ENCODE measurements around the gene PLA2G2E.

DNA sequence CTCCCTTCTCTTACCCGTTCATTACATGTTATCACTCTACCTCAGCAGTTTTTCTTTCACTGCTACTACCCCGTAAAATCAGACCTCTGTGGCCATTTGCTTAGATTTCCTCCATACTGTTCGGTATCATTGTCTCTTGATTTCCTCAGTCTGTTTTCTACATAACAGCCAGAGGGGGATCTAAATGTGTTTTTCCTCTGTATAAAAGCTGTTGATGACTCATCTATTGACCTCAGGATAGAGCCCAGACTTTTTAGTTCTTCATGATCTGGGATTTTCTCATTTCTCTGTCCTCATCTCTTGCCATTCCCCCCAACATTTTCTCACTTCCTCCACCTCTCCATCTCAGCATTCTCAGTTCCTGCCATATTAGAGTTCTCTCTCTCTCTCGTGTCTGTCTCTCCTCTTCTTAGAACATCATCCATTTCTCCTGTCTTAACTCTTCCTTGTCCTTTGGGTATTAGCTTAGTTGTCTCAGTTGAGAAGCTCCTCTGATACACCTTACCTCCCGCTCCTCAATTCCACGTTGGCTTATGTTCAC lies 30.7 kb downstream of the PLA2G2E start:
- TF ChIP-seq POLR2A (IDR thresholded peaks at IDR 0.05; ENCODE audit: low read depth, low read length) (no peak), POLR2AphosphoS5 (IDR thresholded peaks at IDR 0.05; ENCODE audit: low read depth, low read length) (no peak), TAF1 (IDR thresholded peaks at IDR 0.05; ENCODE audit: low read depth, low read length) (no peak)

All from GM12891 (cell line).